ENCODE data around the gene MAT1A.
"Not testable (repeated sequence)": the region's sequence is repeated elsewhere in the genome, so short reads cannot be mapped to it uniquely, and the experiment has no call there.

DNA sequence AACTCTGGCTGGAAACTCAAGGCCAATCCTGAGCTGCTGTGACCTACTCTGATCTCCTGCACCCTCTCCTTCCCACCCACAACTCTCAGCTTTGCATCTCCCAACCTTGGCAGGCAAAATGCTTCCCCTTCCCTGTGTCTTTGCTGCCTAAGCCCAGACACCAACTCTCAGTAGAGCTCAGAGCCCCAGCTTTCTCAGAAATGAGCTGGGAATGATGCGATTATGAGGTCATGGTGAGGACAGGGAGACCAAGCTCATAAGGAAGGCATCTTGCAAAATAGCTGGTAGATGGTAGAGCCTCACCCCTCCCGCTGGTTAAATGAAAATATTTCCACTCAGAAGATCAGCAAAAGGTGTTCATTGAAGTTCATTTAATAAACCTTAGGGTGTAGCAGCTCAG is 34.7 kb downstream of the MAT1A start:
- TF ChIP-seq, protein P1, sequence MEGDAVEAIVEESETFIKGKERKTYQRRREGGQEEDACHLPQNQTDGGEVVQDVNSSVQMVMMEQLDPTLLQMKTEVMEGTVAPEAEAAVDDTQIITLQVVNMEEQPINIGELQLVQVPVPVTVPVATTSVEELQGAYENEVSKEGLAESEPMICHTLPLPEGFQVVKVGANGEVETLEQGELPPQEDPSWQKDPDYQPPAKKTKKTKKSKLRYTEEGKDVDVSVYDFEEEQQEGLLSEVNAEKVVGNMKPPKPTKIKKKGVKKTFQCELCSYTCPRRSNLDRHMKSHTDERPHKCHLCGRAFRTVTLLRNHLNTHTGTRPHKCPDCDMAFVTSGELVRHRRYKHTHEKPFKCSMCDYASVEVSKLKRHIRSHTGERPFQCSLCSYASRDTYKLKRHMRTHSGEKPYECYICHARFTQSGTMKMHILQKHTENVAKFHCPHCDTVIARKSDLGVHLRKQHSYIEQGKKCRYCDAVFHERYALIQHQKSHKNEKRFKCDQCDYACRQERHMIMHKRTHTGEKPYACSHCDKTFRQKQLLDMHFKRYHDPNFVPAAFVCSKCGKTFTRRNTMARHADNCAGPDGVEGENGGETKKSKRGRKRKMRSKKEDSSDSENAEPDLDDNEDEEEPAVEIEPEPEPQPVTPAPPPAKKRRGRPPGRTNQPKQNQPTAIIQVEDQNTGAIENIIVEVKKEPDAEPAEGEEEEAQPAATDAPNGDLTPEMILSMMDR (IDR thresholded peaks at IDR 0.05): not testable (repeated sequence)
- TF ChIP-seq ZFX (IDR thresholded peaks at IDR 0.05; ENCODE audit: borderline replicate concordance): not testable (repeated sequence)

All from 22Rv1 (cell line).